Measurements from ENCODE around the gene DNAH9. TPM values are rescaled to one million over a fixed set of nuclear protein-coding genes. Genes with fewer than 3 reads are reported as not detected.
"Not testable (repeated sequence)": the region's sequence is repeated elsewhere in the genome, so short reads cannot be mapped to it uniquely, and the experiment has no call there.

DNAH9 gene
- total and polyA plus RNA-seq, 2 donors from 2014 or later, result 3.7 to 6.9 TPM

DNA sequence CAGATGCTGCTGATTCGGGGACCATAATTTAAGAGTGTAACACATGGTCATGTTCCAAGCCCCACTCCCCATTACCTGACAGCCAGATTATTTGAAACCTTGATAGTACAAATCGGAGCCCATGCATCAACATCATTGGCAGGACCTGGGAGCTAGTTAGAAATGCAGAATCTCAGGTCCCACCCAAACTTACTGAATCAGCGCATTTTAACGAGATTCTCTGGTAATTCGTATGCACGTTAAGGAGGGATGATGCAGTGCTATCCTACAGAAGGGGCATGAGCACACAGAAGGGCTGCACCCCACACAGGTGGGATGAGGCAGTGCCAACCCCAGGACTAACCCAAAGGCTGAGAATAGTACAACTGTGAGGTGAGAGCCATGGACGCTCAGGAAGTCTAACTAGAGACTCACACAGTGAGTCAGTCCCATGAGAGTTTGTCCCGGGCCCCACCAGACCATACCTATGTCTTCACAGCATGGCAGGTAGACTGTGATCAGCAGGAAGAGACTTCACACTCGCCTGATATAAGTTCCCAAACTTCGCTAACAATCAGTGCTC, 334.1 kb downstream of the DNAH9 start:
- TF ChIP-seq, protein P1, sequence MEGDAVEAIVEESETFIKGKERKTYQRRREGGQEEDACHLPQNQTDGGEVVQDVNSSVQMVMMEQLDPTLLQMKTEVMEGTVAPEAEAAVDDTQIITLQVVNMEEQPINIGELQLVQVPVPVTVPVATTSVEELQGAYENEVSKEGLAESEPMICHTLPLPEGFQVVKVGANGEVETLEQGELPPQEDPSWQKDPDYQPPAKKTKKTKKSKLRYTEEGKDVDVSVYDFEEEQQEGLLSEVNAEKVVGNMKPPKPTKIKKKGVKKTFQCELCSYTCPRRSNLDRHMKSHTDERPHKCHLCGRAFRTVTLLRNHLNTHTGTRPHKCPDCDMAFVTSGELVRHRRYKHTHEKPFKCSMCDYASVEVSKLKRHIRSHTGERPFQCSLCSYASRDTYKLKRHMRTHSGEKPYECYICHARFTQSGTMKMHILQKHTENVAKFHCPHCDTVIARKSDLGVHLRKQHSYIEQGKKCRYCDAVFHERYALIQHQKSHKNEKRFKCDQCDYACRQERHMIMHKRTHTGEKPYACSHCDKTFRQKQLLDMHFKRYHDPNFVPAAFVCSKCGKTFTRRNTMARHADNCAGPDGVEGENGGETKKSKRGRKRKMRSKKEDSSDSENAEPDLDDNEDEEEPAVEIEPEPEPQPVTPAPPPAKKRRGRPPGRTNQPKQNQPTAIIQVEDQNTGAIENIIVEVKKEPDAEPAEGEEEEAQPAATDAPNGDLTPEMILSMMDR (IDR thresholded peaks at IDR 0.05; ENCODE audit: borderline replicate concordance, extremely low read depth, insufficient read depth), result no peak

GRCh38 chr17:11935734-11936406, 337.6 kb downstream of the DNAH9 start:
- Histone ChIP-seq H3K4me1 (ENCODE audit: control insufficient read depth in 2 of 3, insufficient read depth in 2 of 3, low read depth in 1 of 3, low read length in 3 of 3) (no peaks in the 10 kb centered on the region), H3K27ac (ENCODE audit: low read depth in 2 of 2, low read length in 2 of 2) (no peak overlapping the region), H3K9ac (ENCODE audit: low read length in 3 of 3) (no peak overlapping the region), H3K4me3 (ENCODE audit: low read length in 3 of 3) (no peak overlapping the region), H3K9me3 (ENCODE audit: control insufficient read depth in 2 of 3, insufficient read depth in 1 of 3, low read length in 3 of 3) (no peaks in the 10 kb centered on the region), H3K27me3 (ENCODE audit: control insufficient read depth, insufficient read depth, low read length) (no peaks in the 10 kb centered on the region), H3K36me3 (ENCODE audit: control insufficient read depth in 2 of 3, insufficient read depth in 3 of 3, low read length in 3 of 3) (no peaks in the 10 kb centered on the region)
- peak in 4 of 5 donors; percentile 65 to 88 (median 76) for DNase-seq
- no peak for FAIRE-seq
- TF ChIP-seq, protein P1 (IDR thresholded peaks at IDR 0.05; ENCODE audit: borderline replicate concordance, extremely low read depth, insufficient read depth), result peak; percentile 69
- intact Hi-C loops (cut with DNase I), result no loop called here

More for the DNA sequence above, 334.1 kb downstream of the DNAH9 start:
- no peaks in the 10 kb centered on the region for H3K9me3 ChIP-seq (ENCODE audit: control insufficient read depth in 2 of 3, insufficient read depth in 1 of 3, low read length in 3 of 3)
- FAIRE-seq (no peak), DNase-seq (no peak)
- no peaks in the 10 kb centered on the region for H3K36me3 ChIP-seq (ENCODE audit: control insufficient read depth in 2 of 3, insufficient read depth in 3 of 3, low read length in 3 of 3)
- H3K27ac ChIP-seq (ENCODE audit: low read depth in 2 of 2, low read length in 2 of 2), result no peak overlapping the region
- H3K4me1 ChIP-seq (ENCODE audit: control insufficient read depth in 2 of 3, insufficient read depth in 2 of 3, low read depth in 1 of 3, low read length in 3 of 3), result no peaks in the 10 kb centered on the region
- H3K9ac ChIP-seq (ENCODE audit: low read length in 3 of 3), result no peak overlapping the region
- intact Hi-C loops (cut with DNase I), result no loop called here
- H3K27me3 ChIP-seq (ENCODE audit: control insufficient read depth, insufficient read depth, low read length), result no peaks in the 10 kb centered on the region
- H3K4me3 ChIP-seq (ENCODE audit: low read length in 3 of 3), result no peak overlapping the region

DNA sequence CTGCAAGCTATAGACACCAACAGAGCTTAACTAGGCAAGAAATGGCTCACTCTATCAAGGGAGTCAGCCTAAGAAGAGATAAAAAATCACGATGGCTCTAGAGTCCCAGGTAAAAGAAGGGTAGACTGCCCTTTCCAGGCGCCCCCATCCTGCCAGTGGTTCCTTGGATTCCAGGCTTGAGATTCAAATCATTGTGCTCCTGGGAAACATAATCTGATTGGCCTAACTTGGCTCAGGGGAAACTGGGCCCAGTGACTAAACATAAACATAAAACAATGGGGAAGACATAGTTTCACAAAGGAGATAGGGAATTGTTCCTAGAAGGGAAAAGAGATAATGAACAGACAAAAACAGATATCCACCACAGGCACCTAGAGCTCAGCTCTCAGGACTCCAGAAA, 342.6 kb downstream of the DNAH9 start:
- no peaks in the 10 kb centered on the region for H3K36me3 ChIP-seq (ENCODE audit: control insufficient read depth in 2 of 3, insufficient read depth in 3 of 3, low read length in 3 of 3)
- no peak overlapping the region for H3K4me3 ChIP-seq (ENCODE audit: low read length in 3 of 3)
- TF ChIP-seq, protein P1 (IDR thresholded peaks at IDR 0.05; ENCODE audit: borderline replicate concordance, extremely low read depth, insufficient read depth), result no peak
- FAIRE-seq (no peak), DNase-seq (no peak)
- H3K9me3 ChIP-seq (ENCODE audit: control insufficient read depth in 2 of 3, insufficient read depth in 1 of 3, low read length in 3 of 3), result no peaks in the 10 kb centered on the region
- no peak overlapping the region for H3K9ac ChIP-seq (ENCODE audit: low read length in 3 of 3)
- no peaks in the 10 kb centered on the region for H3K4me1 ChIP-seq (ENCODE audit: control insufficient read depth in 2 of 3, insufficient read depth in 2 of 3, low read depth in 1 of 3, low read length in 3 of 3)
- no peaks in the 10 kb centered on the region for H3K27me3 ChIP-seq (ENCODE audit: control insufficient read depth, insufficient read depth, low read length)
- intact Hi-C loops (cut with DNase I), result no loop called here
- H3K27ac ChIP-seq (ENCODE audit: low read depth in 2 of 2, low read length in 2 of 2), result no peak overlapping the region

- H3K27me3 ChIP-seq (ENCODE audit: control insufficient read depth, insufficient read depth, low read length); H3K4me3 ChIP-seq (ENCODE audit: low read length in 3 of 3); H3K27ac ChIP-seq (ENCODE audit: low read depth in 2 of 2, low read length in 2 of 2); FAIRE-seq; H3K36me3 ChIP-seq (ENCODE audit: control insufficient read depth in 2 of 3, insufficient read depth in 3 of 3, low read length in 3 of 3); H3K9me3 ChIP-seq (ENCODE audit: control insufficient read depth in 2 of 3, insufficient read depth in 1 of 3, low read length in 3 of 3); intact Hi-C loops (cut with DNase I); H3K4me1 ChIP-seq (ENCODE audit: control insufficient read depth in 2 of 3, insufficient read depth in 2 of 3, low read depth in 1 of 3, low read length in 3 of 3); H3K9ac ChIP-seq (ENCODE audit: low read length in 3 of 3); DNase-seq: not testable (repeated sequence)
These were observed 344.8 kb downstream of the DNAH9 start for GRCh38 chr17:11943086-11943485.
